GM19372 (cell line): ENCODE results near the gene GRIN2D.

Experiments used
- ATAC-seq: cut with Tn5 transposase; IDR thresholded peaks from one replicate; pipeline ENCODE4 v1.9.1; 2021; ENCODE audit warnings: mild to moderate bottlenecking, low read depth, moderate library complexity; ENCODE audit not compliant: unreplicated experiment

Gene GRIN2D

GRCh38 chr19:48428670-48429069 is 35.2 kb downstream of the GRIN2D start:
- no peak for ATAC-seq

- no peak for ATAC-seq
Measured at GRCh38 chr19:48433337-48433736, 39.9 kb downstream of the GRIN2D start.

- ATAC-seq, result no peak
Measured at GRCh38 chr19:48436586-48436985, 43.1 kb downstream of the GRIN2D start.

- ATAC-seq, result no peak
Measured at GRCh38 chr19:48441360-48442050, 48.0 kb downstream of the GRIN2D start.

GRCh38 chr19:48442116-48443035 is 48.9 kb downstream of the GRIN2D start:
- ATAC-seq, result no peak

- ATAC-seq, result no peak
Measured at GRCh38 chr19:48443256-48443655, 49.8 kb downstream of the GRIN2D start.
